Activated CD4-positive, alpha-beta T cell treated with anti-CD3 and anti-CD28 coated beads for 24 hours (primary cell): Measurements from ENCODE around the gene NRXN3.

Experiments used
- DNase-seq, 2 donors: peaks; one replicate each; pipeline ENCODE4 v3.0.0-alpha.2; 2020; ENCODE audit warnings: low read depth in 2 of 2

Gene NRXN3

GRCh38 chr14:79199217-79199616 lies 1029.0 kb downstream of the NRXN3 start:
- no peak for DNase-seq

DNA sequence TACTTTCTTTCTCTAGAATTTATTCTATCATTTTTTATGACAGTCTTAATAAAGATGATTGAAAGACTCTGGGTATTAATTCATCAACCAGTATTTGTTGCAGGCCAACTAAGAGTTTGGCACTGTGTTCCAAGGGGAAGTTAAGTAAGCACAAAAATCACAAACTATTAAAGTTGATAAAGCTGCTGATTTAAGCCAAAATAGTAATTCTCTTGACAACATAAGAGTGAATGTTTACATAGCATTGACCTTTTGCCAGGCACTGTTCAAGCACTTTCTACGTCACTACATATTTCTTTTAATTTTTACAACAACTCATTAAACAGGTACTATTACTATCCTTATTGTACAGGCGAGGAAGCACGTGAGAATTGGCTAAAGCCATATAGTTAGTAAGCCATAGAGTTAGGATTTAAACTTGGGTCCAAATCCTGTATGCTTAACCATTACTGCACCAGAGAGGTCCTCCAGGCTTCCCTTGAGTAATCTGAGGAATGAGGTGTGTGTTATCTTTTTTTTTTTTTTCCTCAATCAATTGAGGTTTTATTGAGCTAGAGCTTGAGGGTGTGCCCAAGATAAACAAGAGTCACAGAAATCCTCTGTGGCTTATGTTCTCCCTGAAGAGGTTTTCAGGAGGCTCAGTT lies 1031.5 kb downstream of the NRXN3 start:
- no peak for DNase-seq

DNA sequence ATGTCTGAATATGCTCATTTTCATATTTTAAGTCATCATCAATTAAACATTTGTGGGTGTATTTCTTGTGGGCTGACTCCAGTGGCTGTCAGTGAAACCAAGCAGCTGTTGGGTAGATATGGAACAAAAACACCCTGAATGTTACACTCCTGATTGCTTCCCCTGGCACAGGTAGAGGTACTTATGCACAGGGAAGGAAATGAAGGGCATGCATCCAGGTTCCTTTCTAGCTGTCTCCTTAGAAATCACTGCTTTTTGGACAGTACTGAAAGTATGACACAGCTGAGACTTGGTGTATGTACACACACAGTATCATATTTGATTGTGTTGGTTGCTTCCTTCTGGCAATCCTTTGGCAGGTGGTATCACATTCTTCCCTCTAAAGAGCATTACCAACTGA lies 1034.4 kb downstream of the NRXN3 start:
- no peak for DNase-seq

DNA sequence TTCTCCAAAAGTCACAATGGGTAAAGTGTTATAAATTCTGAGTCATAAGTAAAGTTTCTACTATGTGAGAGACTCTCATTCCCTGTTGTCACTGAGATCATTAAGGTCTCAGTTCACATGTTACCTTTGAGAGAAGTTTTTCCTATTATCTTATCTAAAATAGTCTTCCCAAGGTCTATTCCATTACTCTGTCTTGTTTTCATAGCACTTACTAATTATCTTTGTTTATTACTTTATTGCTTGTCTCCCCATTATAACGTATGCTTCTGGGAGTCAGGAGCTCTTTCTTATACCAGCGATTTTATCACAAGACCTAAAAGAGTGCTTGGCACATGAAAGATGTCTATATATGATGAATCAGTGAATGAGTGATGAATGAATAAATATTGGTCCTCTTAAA lies 1039.2 kb downstream of the NRXN3 start:
- no peak for DNase-seq

DNA sequence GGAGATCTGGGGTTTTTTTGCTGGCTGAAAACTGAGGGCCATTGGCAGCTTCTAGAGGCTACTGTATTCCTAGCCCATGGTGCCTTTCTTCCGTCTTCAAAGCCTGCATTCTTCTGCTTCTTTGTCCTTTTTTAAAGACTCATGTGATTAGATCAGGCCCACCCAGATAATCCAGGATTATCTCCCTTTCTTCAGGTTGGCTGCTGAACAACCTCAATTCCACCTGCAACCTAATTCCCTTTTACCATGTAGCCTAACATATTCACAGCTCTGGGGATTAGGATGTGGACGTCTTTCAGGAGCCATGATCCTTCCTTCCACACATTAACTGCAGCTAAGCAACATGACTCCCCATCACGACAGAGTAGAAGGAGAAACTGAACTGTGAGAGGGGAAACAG lies 1055.6 kb downstream of the NRXN3 start:
- no peak for DNase-seq

- DNase-seq = no peak
These were observed 1059.3 kb downstream of the NRXN3 start for GRCh38 chr14:79229383-79229909.

DNA sequence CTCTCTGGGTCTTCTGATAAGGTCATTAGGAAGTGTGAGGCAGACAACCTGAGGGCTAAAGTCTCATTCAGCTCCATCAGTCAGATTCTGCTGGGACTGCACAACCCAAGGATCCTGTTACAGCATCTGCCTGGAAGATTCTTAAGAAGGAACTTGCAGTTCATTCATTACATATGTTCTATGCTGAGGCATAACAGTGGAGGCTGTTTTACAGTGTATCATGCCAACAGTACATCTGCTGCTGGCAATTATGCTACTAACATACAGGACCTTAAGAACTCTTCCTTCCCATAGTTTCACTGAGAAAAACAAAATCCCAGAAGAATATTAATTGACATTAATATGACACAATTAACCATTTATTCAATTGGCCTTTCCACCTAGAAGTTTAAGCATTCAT lies 1072.5 kb downstream of the NRXN3 start:
- no peak for DNase-seq

DNA sequence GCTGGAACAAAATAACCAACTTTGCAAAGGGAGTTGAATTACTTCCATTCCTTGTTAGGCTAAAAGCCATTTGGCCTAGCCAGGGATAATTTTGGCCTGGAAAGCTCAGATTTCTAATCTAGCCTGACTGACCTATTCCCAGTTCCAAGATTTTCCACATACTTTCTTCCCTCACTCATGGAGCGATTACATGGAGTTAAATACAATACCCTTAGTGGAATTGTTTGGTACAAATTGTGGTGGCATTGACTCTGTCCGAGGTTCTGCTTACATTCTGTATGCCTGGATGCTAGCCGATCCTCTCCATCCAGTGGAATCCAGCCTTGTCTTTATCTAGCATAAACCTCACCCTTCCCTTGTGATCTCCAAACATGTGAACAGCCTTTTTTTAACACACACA lies 1076.0 kb downstream of the NRXN3 start:
- no peak for DNase-seq

GRCh38 chr14:79248126-79248525 lies 1078.0 kb downstream of the NRXN3 start:
- DNase-seq = no peak

DNA sequence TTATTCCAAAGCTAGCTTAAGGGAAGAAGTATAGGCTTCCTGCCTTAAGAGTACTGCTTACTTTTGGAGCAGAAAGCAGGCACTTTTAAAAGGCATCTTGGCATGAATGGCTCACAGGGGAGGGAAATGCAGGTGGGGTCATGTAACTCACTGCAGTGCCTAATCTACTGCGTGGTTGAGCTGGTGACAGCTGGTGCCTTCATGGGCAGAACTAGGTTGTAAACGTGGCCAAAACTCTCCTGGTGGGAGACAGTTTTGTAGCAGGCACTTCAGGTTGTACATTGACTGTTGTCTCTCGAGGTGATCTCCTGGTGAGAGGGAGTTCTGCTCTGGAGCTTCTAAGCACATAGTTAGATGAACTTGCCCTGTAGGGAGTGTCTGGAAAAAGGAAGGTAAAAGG lies 1078.6 kb downstream of the NRXN3 start:
- no peak for DNase-seq

DNA sequence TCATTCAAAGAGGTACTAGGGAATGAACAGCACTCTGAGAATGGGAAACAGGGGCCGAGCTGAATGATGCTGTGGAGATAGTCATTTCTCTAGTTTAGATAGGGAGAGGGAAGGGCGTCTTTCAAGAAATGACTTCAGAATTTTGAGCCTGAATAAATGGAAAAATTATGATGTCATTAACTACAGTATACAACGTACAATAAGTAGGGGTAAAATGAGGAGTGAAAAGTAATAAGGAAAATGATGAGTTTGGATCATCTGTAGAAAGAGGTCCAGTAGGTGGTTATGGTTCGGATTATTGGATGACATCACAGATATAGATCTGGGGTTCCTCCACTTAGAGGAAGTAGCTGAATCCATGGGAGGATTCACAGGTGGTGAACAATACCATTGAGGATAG lies 1081.1 kb downstream of the NRXN3 start:
- no peak for DNase-seq

- no peak for DNase-seq
These were observed 1083.4 kb downstream of the NRXN3 start for GRCh38 chr14:79253576-79253975.

GRCh38 chr14:79254069-79254775 lies 1084.0 kb downstream of the NRXN3 start:
- no peak for DNase-seq

DNA sequence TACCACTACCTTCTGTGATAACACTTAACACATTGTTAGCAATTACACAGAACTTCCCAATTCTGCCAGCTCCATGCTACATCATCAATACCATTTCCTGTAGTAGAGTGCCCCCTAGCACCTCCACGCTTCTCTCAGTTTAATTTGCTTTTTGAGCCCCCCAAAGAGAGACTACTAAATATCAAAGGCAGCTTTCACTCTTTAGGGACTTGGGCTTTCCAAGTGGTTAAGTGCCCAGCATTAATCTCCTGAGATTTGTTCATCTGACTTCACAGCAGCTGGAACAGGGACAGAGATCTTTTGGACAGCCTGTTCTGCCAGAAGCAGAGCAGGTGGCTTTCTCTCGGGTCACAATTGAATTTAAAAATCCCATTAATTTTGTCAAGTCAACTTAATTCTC lies 1086.2 kb downstream of the NRXN3 start:
- DNase-seq = no peak

DNA sequence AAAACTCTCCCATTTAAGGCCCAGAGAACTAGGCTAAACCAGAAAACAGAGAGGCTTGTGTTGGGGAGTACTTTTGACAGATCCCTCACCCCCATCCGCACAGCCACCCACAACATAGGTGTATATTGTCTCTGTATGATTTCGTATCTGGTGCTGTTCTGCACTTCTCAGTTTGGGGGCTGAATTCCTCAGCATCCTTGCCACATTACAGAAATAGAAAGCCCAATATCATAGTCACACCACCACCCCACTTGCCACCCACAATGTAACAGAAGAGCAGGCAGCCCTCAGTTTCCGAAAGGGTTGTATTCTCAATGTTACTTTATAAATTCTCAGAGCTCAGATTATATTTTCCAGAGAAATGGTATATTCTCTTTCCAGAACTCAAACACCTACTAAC lies 1090.2 kb downstream of the NRXN3 start:
- no peak for DNase-seq

DNA sequence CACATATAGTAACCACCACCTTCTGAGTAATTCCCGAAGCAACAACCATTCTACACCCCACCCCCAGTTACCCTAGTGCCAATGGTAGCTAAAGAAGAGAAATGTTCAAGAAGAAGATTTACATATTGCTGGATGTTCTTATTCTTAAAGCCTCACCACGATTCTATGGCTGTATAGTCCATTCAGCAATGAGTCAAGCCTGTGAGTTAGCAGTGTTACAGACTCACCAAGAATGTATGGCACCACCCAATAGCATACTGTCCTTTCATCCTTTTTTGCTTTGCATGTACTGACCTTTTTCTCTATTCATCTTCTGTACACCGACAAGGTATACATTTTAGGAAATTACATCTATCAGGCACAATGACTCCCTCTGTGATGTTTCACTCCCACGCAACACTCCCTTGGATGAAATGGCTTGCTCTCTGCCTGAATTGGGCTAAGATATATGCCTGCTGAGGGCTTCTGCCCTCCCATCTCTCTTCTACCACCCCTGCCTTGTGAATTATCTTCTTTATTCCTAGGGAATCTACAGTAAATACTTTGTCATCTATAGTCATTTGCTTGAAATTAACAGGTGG lies 1095.3 kb downstream of the NRXN3 start:
- no peak for DNase-seq

DNA sequence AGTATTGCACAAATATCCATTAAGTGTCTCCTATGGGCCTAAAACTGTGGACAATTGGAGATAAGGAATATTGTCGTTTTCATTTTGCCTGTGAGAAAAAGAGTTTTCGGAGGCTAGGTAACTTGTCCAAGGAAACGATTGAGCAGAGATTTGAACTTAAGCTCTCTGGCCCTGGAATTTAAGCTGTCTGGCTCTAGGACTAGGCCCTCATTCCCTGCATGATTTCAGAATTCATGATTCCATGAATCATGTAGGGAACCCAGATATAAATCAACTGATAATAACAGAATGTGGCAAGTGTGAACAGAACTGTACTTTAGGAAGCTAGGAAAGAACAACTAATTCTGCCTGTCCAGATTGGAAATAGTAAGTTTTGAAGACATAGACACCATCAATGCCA lies 1100.2 kb downstream of the NRXN3 start:
- no peak for DNase-seq

- DNase-seq = no peak
These were observed 1100.9 kb downstream of the NRXN3 start for GRCh38 chr14:79271122-79271521.

- DNase-seq = no peak
These were observed 1104.6 kb downstream of the NRXN3 start for GRCh38 chr14:79274641-79275291.

GRCh38 chr14:79275292-79275655 lies 1105.1 kb downstream of the NRXN3 start:
- DNase-seq = no peak

DNA sequence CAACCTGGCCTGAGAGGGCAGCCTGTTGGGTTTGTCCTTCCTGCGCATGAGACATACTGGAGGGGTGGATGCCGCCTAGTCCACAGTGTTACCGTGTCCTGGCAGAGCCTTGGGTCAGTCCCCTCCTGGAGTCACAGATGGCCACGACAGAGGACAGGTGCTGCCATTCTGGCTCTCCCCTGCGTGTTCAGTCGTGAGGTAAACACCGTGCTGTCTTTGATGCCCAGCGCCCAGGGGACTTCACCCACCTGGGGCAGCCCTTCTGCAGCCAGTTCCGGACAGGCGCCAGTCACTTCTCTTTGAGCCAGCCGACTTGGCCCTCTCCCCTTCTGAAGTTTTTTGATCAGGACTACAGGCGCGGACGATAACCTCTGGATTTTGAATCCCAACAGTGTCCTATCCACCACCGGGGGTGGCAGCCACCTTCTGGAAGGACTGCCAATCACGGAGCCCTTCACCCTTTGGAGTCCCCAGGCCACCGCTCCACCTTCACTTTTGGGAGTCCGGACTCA lies 1108.2 kb downstream of the NRXN3 start:
- DNase-seq = no peak
